GM21515 (cell line): Measurements from ENCODE around the gene THTPA.
"Not testable (repeated sequence)": the region's sequence is repeated elsewhere in the genome, so short reads cannot be mapped to it uniquely, and the experiment has no call there.

Experiments
- ATAC-seq: cut with Tn5 transposase; IDR thresholded peaks from one replicate; pipeline ENCODE4 v1.9.1; 2021; ENCODE audit not compliant: unreplicated experiment

The THTPA gene

GRCh38 chr14:23532658-23533057 lies 23.4 kb upstream of the THTPA start:
- ATAC-seq: no peak

GRCh38 chr14:23533652-23534435 lies 22.2 kb upstream of the THTPA start:
- no peak for ATAC-seq

GRCh38 chr14:23535943-23536342 lies 20.1 kb upstream of the THTPA start:
- no peak for ATAC-seq

- ATAC-seq: no peak
Observed at GRCh38 chr14:23536494-23536893, 19.6 kb upstream of the THTPA start.

GRCh38 chr14:23536906-23537305 lies 19.2 kb upstream of the THTPA start:
- not testable (repeated sequence) for ATAC-seq

GRCh38 chr14:23537351-23538049 lies 18.6 kb upstream of the THTPA start:
- ATAC-seq: no peak

- ATAC-seq: no peak
Observed at GRCh38 chr14:23538050-23538718, 17.9 kb upstream of the THTPA start.

GRCh38 chr14:23538785-23539184 lies 17.3 kb upstream of the THTPA start:
- no peak for ATAC-seq

GRCh38 chr14:23539248-23540140 lies 16.6 kb upstream of the THTPA start:
- ATAC-seq: no peak

GRCh38 chr14:23540141-23540469 lies 16.0 kb upstream of the THTPA start:
- no peak for ATAC-seq

- ATAC-seq: no peak
Observed at GRCh38 chr14:23542261-23542660, 13.8 kb upstream of the THTPA start.

- no peak for ATAC-seq
Observed at GRCh38 chr14:23543403-23543802, 12.7 kb upstream of the THTPA start.

GRCh38 chr14:23544511-23545447 lies 11.3 kb upstream of the THTPA start:
- ATAC-seq: no peak

- no peak for ATAC-seq
Observed at GRCh38 chr14:23545740-23546365, 10.2 kb upstream of the THTPA start.

- no peak for ATAC-seq
Observed at GRCh38 chr14:23546450-23547035, 9.5 kb upstream of the THTPA start.

GRCh38 chr14:23547924-23548323 lies 8.1 kb upstream of the THTPA start:
- ATAC-seq: no peak

- ATAC-seq: no peak
Observed at GRCh38 chr14:23548351-23549318, 7.4 kb upstream of the THTPA start.
